OCI-LY7 (cell line): ENCODE measurements around the gene LRRC56. TPM values are rescaled to one million over a fixed set of nuclear protein-coding genes. Genes with fewer than 3 reads are reported as not detected.

Experiments
- BruUV-seq: library from RNA; stranded (reverse); fragments of 400-500 nt; replicated peaks from 2 replicates; lab custom pipeline; 2021; lab: Mats Ljungman, UMichigan
- CTCF ChIA-PET: fragments of 300-600 bp; sonication (Branson Sonifier 250); formaldehyde crosslinking; loops from one replicate; lab custom pipeline; 2022; ENCODE audit warnings: antibody characterized with exemption; ENCODE audit not compliant: unreplicated experiment; lab: Charles Lee
- POLR2A ChIA-PET: fragments of 300-600 bp; sonication (Branson Sonifier 250); formaldehyde crosslinking; loops from one replicate; lab custom pipeline; 2022; ENCODE audit warnings: antibody characterized with exemption; lab: Charles Lee
- DNase-seq: peaks from one replicate; pipeline ENCODE4 v3.0.0-alpha.2; 2015; ENCODE audit warnings: low spot score
- H2AFZ ChIP-seq: fragments of 200-600 bp; sonication (generic), shearing (Covaris generic); 2 replicates; pipeline ENCODE4 v1.6.1; 2014; ENCODE audit warnings: mild to moderate bottlenecking, antibody characterized with exemption, low read length, moderate library complexity
- H3K27ac ChIP-seq: fragments of 200-600 bp; sonication (generic); 2 replicates; pipeline ENCODE4 v1.5.1; 2014; ENCODE audit warnings: mixed run types, low read depth, mild to moderate bottlenecking, moderate library complexity, low read length, inconsistent platforms; ENCODE audit not compliant: poor library complexity, severe bottlenecking
- H3K36me3 ChIP-seq: fragments of 200-600 bp; sonication (generic); 2 replicates; pipeline ENCODE4 v1.6.1; 2014; ENCODE audit warnings: mild to moderate bottlenecking, antibody characterized with exemption, low read length, moderate library complexity, mixed read lengths; ENCODE audit not compliant: insufficient read depth
- H3K4me1 ChIP-seq: fragments of 200-600 bp; sonication (generic); 2 replicates; pipeline ENCODE4 v1.5.1; 2014; ENCODE audit warnings: mild to moderate bottlenecking, low read length; ENCODE audit not compliant: insufficient read depth, poor library complexity, severe bottlenecking
- H3K4me2 ChIP-seq: fragments of 200-600 bp; sonication (generic); 2 replicates; pipeline ENCODE4 v1.6.1; 2014; ENCODE audit warnings: mild to moderate bottlenecking, low read length
- H3K4me3 ChIP-seq: fragments of 200-600 bp; sonication (generic); 2 replicates; pipeline ENCODE4 v1.5.1; 2014; ENCODE audit warnings: mild to moderate bottlenecking, low read depth, low read length; ENCODE audit not compliant: poor library complexity, severe bottlenecking
- H3K79me2 ChIP-seq: fragments of 200-600 bp; sonication (generic); 2 replicates; pipeline ENCODE4 v1.6.1; 2016; ENCODE audit warnings: low read depth, mild to moderate bottlenecking, low read length, moderate library complexity, mixed read lengths; ENCODE audit not compliant: insufficient read depth
- H3K9me2 ChIP-seq: fragments of 200-600 bp; sonication (generic); 2 replicates; pipeline ENCODE4 v1.6.1; 2016; ENCODE audit warnings: mild to moderate bottlenecking, low read length, mixed read lengths; ENCODE audit not compliant: insufficient read depth
- H3K9me3 ChIP-seq: fragments of 200-600 bp; sonication (generic); 2 replicates; pipeline ENCODE4 v1.6.1; 2014; ENCODE audit warnings: mild to moderate bottlenecking, mixed run types, low read length, mixed read lengths
- H4K20me1 ChIP-seq: fragments of 200-600 bp; sonication (generic); 2 replicates; pipeline ENCODE4 v1.6.1; 2014; ENCODE audit warnings: mild to moderate bottlenecking, antibody characterized with exemption, low read length, moderate library complexity, mixed read lengths; ENCODE audit not compliant: insufficient read depth
- CTCF ChIP-seq: fragments of 200-600 bp; sonication (generic); conservative IDR thresholded peaks from 2 replicates; pipeline ENCODE4 v1.5.1; 2014; ENCODE audit warnings: mild to moderate bottlenecking, antibody characterized with exemption, low read length, moderate library complexity, mixed read lengths
- EZH2phosphoT487 ChIP-seq: fragments of 200-600 bp; sonication (generic); IDR thresholded peaks from 2 replicates; pipeline ENCODE4 v1.6.1; 2018; ENCODE audit warnings: low read depth, borderline replicate concordance, mild to moderate bottlenecking, mixed run types, antibody characterized with exemption, low read length, moderate library complexity, mixed read lengths
- intact Hi-C: fragments of 100-400 bp; cut with micrococcal nuclease; formaldehyde crosslinking; loops from one replicate; pipeline ENCODE4 v1.10.0; 2022; ENCODE audit not compliant: unreplicated experiment
- total RNA-seq, 2 experiments: library from RNA; depleted of rRNA in 1 of 2; stranded (reverse); fragments of >200 nt in 1 of 2; shearing (Covaris generic) in 1 of 2; gene quantifications; 2 replicates each; pipeline ENCODE4 v1.2.3, GENCODE V29; 2014 to 2022

The LRRC56 gene
- total RNA-seq, 2 experiments from 2014 or later = 1.6 to 2.5 TPM

DNA sequence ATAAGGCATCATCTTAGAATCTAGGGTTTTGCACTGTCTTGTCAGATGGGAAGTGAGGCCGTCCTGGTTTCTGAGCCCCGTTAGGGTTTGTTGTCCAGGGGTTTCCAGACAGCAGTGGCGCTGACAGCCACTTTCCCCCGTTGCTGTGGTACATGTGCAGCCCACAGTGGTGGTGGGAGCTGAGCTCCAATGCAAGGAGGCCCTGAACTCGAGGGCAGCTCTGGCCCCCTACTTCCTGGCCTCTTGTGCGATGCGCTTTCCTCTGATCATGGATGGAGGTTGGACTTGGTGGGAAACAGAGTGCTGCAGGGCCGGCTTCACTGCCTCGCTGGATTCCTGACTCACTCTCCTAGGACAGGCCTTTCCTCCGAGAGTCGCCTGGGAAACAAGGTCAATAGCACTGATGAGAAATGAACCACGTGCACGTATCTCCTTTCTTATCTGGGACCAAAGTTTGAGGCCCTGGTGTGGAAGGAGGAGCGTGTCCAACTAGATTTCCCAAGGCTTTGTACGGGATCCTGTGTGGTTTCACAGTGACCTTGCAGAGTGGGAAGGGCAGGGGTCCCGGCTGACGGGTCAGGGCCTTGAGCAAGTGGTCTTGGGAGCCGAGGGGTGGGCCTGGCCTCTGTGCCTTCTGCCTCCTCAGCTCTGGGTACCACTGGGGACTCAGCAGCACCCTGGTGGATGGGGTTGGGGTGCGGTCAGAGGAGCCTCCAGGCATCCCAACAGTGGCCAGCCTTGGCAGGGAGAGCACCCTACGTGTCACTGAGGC is 42.7 kb downstream of the LRRC56 start:
- Histone ChIP-seq H3K4me2 (peak overlapping the region; percentile 95; the same call in 1 of the 2 replicates), H3K36me3 (peaks cover 50% of the 10 kb centered on the region), H3K79me2 (peaks cover 56% of the 10 kb centered on the region), H3K4me3 (no peak overlapping the region), H2AFZ (no peak overlapping the region), H4K20me1 (peaks cover 29% of the 10 kb centered on the region), H3K9me3 (no peaks in the 10 kb centered on the region), H3K27ac (no peak overlapping the region), H3K9me2 (no peaks in the 10 kb centered on the region), H3K4me1 (peaks cover 32% of the 10 kb centered on the region)
- BruUV-seq = no TSS peak
- intact Hi-C loops = loop anchor here (1.0 to 5.0 kb wide), 3 partner anchors 19 to 227 kb away; partner anchors contain the start of genes IRF7, PIDD1 and RPLP2
- ChIA-PET POLR2A (no interaction called here), CTCF (no interaction called here)
- TF ChIP-seq CTCF (no peak), EZH2phosphoT487 (no peak)
- DNase-seq = no peak

GRCh38 chr11:581342-581741 is 44.0 kb downstream of the LRRC56 start:
- no peak overlapping the region for H3K27ac ChIP-seq
- no peak for DNase-seq
- peaks cover 56% of the 10 kb centered on the region for H3K79me2 ChIP-seq
- POLR2A ChIA-PET = interaction anchor here (1.3 kb wide), 1 partner anchor 16 kb away, joined by 3 read pairs; no protein-coding TSS in a partner anchor
- CTCF ChIA-PET = no interaction called here
- H4K20me1 ChIP-seq = peaks cover 29% of the 10 kb centered on the region
- H3K36me3 ChIP-seq = peaks cover 56% of the 10 kb centered on the region
- no peak overlapping the region for H2AFZ ChIP-seq
- intact Hi-C loops = no loop called here
- no peaks in the 10 kb centered on the region for H3K9me2 ChIP-seq
- no peak overlapping the region for H3K4me2 ChIP-seq
- H3K9me3 ChIP-seq = no peaks in the 10 kb centered on the region
- H3K4me3 ChIP-seq = no peak overlapping the region
- peaks cover 25% of the 10 kb centered on the region for H3K4me1 ChIP-seq
- TF ChIP-seq CTCF (no peak), EZH2phosphoT487 (no peak)
- BruUV-seq = no TSS peak

GRCh38 chr11:581752-582151 is 44.4 kb downstream of the LRRC56 start:
- Histone ChIP-seq H3K9me2 (no peaks in the 10 kb centered on the region), H3K79me2 (peaks cover 56% of the 10 kb centered on the region), H3K4me3 (no peak overlapping the region), H3K36me3 (peaks cover 60% of the 10 kb centered on the region), H3K4me1 (peaks cover 25% of the 10 kb centered on the region), H3K9me3 (no peaks in the 10 kb centered on the region), H3K4me2 (no peak overlapping the region), H4K20me1 (peaks cover 29% of the 10 kb centered on the region), H2AFZ (no peak overlapping the region), H3K27ac (no peak overlapping the region)
- intact Hi-C loops = no loop called here
- no TSS peak for BruUV-seq
- ChIA-PET CTCF (no interaction called here), POLR2A (interaction anchor here (1.3 kb wide), 1 partner anchor 16 kb away, joined by 3 read pairs; no protein-coding TSS in a partner anchor)
- no peak for DNase-seq
- TF ChIP-seq EZH2phosphoT487 = no peak
- no peak for TF ChIP-seq CTCF
